HG02763 (cell line): ENCODE data around the gene TNS3.

Source experiments
- ATAC-seq: cut with Tn5 transposase; IDR thresholded peaks from one replicate; pipeline ENCODE4 v1.9.1; 2021; ENCODE audit warnings: mild to moderate bottlenecking, moderate library complexity; ENCODE audit not compliant: unreplicated experiment

The TNS3 gene

DNA sequence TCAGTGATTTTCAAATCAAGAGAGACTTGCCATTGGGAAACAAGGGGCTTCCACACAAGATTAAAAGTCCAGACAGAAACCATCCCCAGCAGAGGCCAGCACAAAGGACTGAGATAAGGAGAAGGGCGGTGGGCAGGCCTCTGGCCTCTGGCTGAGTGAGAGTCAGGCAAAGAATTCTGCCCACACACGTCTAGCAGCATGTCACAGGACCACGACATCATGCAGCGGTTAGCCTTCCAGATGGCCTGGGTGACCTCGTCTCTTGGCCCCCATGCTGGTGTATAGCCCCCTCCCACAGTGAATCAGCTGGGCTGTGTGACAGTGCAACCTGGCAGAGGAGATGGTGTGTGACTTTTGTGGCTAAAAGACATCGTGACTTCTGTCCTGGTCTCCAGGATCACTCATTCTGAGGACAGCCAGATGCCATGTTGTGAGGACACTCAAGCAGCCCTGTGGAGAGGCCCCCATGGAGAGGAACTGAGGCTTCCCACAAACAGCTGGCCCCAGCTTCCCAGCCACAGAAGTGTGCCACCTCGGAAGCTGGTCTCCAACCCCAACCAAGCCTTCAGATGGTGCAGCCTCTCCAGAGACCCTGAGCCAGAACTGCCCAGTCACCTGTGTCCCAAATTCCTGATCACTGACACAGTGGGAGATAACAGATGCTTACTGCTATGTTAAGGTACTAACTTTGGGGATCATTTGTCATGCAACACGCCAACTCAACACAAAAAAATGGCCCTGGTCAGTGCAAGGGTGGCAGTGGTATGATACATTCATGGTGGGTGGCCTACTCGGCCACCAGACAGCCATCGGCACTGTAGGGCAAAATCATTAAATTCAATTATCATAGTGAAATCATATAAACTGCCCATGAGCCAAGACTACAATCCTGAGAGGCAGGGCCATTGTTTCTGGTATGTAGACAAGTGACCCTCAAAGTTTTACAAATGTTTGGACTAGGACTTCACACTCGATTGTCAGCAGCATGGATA is 73.2 kb downstream of the TNS3 start:
- ATAC-seq = no peak

DNA sequence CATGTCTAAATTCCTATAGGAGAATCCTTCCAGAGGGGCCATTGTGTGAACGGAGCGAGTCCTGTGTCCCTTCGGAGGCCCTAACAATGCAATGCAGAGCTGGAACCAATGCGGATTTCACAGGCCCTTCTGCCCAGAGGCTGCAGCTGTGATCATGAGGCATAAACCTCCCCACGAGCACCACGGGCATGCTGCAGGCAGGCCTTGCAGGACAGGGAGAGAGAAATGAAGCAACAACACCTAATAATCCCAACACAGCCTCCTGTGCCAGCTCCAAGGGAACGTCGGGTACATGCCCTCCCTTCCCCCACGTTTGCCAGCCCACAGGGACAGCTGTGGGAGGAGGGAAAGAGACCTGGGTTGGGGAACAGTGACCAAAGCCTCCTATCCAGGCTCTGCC is 74.4 kb downstream of the TNS3 start:
- no peak for ATAC-seq

DNA sequence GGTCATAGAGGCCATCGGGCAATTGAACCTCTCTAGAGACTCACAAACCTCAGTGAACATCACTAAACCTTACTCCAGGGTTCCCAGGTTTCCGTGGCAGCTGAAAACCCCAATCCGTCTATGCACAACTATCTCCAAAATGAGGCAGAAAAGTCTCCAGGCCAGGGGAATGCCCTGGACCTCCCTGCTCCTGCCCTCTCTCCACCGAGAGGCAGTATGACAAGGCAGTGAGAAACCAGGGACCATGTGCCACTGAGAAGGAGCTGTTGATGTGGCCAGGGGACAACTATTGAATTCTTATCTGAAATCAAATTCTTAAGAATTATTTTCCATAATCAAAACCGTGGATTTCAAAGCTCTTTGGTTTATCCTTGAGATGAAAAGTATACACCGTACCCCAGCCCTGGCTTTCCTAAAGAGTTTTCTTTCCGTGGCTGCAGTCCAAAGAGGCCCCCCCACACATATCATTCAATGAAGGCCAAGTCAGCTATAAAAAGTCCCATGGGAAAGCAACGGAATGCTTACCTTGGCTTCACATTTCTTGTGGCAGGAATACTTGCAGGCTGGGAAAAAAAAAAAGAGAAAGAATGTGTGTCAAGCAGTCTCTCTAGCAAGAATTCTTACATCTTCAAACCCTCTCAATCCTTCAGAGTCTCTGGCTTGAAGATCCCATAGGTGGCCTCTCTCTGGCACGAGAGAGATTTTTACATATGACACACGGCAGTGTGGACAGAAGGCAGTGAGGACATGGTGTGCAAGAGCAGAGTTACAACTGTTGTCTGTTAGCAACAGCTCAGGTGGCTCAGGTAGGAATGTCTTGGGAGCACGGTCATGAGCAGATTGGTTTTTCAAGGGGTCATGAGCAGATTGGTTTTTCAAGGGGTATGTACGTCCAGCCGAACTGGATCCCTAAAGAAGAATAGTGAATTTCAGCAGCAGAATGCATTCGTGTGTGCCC is 75.2 kb downstream of the TNS3 start:
- ATAC-seq = no peak

DNA sequence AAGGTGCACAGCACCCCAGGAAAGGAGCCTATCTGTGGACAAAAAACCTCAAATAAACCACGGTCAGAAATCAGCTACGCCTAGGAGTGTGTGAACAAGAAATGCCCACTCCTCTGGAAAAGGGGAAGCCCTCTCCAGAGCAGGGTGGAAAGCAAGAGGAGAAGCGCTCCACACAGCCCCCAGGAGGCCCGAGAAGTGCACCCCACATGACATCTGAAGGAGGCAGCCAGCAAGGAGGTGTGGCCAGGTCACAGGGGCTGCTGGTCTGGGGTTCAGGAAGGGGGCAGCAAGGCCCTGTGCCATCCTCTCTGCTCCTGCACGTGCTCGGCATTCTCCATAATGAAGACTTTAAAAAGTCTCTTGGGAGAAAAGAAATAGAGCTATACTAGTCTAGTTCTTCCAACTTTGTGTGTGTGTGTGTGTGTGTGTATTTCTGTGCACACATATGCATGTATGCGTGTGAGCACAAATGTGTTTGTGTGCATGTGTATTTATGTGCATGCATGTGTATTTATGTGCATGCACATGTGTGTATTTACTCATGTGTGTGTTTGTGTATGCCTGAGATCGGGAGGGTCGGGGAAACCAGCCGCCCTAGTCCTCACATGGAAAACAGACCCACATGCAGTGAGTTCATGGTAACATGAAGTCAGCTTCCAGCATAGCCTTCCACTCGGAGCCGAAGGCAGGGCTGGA is 76.5 kb downstream of the TNS3 start:
- ATAC-seq = no peak

DNA sequence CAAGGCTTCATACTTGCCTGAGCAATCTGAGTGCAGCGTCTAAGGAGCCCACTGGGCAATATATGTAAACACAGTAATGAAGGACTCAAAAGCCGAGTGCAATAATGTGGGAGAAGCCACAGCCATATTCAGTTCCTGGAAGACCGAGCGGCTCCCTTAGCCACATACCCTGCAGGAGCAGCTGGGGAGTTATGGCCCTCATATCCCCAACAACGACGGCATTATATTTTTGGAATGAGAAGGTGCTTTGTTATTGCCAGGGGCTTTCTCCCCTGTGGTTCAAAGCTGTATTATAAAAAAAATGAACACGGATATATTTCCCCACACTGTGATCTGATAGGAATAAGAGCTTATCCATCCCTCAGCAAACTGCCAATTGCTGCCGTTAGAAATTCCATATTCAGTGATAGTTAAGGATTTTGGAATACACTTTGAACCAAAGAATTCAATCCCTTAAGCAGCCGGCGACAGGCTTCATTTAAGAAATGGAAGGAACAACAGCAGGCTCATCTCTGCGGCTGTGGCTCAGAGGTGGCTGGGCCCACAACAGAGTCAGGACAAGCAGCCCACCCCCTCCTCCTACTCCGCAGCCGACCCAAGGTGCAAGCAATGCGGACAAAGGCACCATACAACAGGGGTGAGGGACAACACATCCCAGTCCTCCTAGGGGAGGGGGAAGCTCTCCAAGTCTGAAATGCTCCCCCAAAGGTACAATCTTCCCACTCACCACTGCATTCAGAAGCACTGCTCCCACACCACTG is 77.2 kb downstream of the TNS3 start:
- no peak for ATAC-seq

DNA sequence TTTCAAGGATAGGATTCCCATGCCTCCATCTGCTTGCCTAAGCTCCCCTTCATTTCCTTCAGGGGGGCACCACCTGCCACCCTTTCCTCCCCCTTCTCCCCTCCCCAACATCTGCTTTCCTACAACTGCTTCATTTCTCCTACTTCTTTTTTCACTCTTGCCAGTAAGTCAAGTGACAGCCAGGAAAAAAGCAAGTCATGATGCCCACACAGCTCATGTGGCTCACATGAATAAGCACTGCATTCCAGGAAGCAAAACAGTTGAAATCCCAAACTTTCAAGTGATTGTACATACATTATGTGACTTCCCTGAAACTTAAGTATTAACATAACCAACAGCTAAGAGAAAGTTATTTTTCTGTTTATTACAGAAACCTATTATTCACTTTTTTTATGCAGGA is 78.6 kb downstream of the TNS3 start:
- ATAC-seq = no peak

DNA sequence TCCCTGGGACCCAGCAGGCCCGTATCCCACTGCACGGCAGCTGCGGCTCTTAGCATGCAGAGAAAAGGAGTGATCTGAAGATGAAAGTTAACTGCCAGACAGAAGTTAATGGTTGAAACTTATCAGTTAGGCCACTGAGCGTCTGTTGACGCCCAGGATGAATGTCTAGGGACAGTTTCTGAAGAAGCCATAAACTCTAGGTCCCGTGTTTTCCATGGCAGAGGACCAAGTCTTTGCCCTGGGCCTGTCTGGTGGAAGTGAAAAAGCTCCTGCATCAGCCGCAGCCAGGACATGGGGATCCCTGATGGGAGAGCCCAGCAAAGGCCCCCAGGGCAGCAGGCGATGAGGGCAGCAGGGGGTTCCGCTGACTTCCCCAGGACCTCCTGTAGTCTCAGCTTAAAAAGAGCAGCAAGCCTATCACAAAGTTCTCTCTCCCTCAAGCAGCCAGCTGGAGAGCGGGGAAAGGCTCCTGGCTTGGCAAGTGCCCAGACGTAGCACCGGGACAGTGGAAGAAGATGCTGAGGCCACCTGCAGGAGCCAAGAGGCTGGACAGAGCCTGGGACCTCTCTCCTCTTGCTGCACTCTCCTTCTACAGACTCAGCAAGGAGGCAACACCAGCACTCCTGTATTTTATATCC is 79.6 kb downstream of the TNS3 start:
- ATAC-seq = no peak

DNA sequence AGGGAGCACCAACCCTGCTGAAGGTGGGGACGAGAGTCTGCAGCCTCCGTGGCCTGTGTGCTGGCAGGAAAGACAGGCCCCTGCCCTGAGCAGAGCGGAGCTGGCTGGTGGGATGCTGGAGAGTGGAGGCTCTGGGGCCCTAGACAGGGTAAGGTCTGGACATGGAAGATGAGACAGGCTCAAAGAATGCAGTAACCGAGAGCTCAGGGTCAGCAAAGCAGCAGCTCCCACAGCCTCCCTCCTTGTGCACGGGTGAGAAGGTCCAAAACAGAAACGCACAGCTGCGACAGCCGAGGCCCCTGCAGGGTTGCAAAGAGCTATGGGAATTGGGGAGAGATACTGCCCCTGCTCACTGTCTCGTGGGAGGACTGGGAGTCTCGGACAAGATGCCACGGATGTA is 80.5 kb downstream of the TNS3 start:
- no peak for ATAC-seq

DNA sequence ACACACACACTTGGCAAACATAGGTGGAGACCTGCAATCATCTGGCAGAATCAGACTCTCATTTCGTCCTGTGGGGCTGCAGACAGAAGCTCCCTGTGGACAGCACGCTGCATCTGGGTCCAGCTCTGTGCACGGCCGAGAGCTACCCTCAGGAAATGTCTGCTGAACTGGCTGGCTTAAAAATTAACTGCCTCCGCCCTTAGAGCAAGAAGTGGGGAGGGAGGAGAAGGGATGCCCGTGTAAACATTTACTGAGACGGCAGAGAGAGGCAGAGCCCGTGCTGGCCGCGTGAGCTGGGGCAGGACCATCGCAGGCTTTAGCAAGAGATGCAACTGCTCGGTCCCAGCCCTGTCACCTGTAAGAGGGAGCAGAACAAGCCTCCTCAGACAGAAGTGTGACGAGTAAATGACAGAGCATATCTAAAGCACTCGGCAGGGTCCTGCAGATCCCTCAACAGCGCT is 81.8 kb downstream of the TNS3 start:
- ATAC-seq = no peak

DNA sequence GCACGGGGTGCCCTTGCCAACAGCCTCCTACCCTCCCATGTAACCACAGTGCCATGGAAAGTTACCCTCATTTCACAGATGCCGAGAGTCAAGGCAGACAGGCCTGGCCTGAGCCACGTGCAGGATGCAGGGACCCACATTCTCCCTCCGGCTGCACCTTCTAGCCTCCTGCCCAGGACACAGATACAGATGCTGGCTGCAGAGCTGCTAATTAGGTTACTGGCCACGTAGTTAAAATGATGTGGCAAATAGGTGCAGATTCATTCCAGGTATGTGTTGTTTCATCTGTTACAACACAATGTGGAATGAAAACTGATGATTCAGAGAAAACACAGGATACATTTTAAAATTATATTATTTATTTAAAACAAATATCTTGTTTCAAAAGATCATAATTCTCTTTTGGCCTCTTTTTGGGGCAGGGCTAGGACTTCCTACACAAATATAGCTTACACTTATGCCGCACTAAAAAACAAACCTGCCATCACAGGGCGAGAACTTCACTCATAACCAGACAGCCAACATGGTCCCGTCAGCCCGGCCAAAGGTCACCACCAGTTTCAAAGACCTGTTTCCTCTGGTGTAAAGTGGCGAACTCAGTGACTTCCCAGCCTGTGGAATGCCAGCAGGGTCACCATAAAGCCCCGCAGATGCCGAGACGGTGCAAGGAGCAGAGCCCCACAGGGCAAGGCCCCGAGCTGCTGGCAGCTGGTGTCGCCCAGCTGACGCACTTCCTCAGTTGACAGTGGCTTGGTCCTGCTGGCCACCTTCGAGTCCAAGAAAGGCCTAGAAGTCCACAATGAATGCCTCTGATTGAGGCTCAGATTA is 83.5 kb downstream of the TNS3 start:
- ATAC-seq = no peak

DNA sequence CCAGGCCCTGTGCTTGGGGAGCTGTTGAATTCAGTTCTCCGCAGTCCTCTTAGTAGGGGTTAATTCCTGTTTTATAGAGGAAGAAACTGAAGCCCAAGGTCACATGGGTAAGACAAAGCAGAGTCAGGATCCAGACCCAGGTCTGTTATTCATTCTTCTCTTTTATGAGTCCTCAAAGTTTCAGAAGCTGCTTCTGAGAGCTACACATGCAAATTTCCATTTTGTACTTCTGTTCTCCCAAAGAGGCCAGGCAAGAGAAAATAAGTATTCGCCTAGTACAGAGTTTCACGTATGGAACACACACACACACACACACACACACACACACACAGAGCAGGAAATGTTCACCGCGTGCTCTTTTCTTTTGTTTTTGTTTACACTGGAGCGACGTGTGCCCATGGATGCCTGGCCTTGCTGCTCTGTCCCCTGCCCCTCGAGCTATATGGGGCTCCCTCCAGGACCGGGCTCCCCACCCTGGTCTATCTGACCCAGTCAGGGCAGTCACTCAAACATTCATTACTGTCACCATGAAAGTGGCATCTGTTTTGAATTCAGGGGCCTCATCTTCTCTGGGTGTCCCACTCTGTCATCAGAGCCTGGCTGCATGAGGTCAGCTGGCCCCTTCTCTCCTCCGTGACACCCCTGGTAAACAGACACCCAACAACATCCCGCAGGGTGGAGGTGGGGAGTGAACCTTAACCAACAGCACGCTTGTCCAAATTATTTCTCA is 84.4 kb downstream of the TNS3 start:
- ATAC-seq = peak; percentile 96

DNA sequence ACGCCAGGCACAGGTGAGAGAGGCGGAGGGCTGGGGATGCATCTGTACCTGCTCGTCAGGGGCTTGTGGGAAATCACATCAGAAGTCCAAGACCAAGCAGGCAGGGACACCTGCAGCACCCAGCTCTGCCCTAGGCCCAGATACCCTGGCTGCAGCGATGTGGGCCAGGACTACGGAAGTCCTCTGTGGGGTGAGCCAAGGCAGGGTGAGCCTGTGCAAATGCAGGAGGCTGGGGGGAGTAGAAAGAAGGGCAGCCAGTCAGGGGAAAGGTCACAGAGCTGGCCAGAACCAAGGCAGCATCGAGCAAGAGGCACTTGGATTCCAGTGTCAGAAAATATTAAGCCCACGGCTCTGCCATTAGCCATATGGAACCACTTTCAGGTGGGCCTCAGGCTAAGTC is 85.2 kb downstream of the TNS3 start:
- no peak for ATAC-seq

DNA sequence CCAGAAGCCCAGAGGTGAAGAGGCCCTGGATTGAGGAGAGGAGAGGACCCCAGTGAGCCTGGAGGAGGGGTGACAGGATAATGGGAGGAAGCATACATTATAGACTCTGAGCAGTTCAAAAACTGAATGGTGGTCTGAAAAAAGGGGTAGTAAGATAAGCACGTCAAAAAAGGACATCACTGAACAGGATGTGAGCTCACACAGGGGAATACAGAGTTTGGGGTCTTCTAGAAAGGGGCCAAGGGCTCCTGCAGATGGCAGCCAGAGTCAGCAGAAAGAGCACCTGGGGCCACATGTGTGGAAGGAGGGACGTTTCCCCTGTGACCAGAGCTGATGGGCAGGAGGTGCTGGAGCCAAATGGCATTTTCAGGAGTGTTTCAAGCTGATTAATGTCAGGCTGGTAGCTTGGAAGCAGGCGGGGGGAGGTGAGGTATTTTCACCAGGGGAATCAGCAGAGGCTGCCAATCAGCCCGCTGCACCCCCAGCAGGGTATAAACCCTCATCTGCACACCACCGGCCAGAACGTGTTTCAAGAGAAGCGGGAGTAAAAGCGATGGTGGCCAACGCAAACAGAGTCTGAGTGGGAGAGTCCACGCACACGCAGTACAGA is 85.8 kb downstream of the TNS3 start:
- no peak for ATAC-seq

DNA sequence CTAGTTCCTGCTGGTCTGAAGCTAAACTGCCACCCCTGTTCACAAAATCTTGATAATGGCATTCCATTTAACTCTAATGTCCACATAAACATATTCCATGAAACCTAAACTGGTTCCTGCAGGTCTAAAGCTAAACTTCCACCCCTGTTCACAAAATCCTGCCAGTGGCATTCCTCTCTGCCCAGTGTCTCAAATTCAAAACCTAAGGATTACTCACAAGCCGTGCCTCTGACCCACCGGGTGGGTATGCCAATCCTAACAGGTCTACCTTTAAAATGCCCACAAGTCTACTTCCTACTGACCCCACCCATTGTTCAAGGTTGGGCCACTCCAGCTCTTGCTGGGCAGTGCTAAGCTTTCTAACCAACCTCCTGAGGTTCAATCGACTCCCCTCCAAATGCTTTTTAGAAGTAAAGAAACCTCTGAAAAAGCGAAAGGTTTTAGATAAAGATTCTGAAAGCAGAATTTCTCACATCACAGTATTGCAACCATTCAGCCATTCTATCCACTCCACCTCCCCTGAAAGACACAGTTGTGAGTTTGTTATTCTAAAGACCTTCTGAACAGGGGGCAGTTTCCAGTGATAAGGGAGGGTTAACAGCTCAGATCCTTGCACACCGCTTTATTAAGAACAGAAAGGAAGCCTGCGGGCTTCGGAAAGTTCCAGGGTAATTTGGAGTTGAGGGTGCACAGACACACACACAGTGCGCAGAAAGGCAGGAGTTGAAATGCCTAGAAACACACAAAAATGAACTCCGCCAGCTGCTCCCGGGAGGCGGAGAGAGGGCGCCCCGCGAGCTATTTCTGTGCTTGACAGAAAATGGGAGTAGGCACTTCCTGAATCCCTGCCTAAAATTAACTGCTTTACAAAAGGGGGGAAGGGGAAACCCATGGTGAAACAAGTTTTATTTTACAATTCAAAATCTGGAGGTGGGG is 87.7 kb downstream of the TNS3 start:
- no peak for ATAC-seq

DNA sequence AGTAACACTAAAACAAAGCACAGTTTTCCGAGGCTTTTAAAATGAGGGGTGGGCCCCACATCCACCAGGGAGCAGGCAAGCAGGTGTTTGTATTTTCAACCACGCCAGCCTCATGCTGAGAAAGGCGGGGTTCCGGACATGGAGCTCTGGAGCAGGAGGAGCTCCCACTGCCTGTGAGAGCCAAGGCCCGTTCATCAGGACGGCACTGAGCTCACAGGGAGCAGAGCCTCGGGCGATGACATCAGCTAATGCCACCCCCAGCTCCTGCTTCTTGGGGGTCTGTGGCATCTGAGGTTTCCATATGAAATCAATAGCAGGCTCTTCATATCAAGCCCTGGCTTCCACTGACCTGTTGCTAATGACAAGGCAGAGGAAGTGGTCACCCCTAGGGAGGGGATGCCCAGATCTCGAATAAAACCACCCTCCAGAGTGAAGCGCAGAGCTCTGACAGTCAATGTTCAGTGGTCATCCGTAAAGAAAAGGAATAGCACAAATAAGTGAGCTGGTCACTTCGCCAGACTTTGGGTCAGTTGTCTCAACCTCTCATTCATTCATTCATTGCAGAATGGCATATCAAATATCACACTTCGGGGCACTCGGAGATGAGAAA is 89.1 kb downstream of the TNS3 start:
- ATAC-seq = no peak
